Body of pancreas (tissue), 4 donors: ENCODE measurements around the gene MAP3K13. TPM values are rescaled to one million over a fixed set of nuclear protein-coding genes. Genes with fewer than 3 reads are reported as not detected.

Experiments
- ATAC-seq: fragments of 150-250 bp; one replicate; pipeline ENCODE4 v1.9.1; 2016
- DNase-seq, 4 donors: peaks; one replicate each; pipeline ENCODE4 v3.0.0-alpha.2; 2019
- H3K27ac ChIP-seq, 4 donors: fragments of 200-600 bp; sonication (generic); 1 replicate in 3 of 4; 2 replicates in 1 of 4; pipeline versions ENCODE4 v1.5.1 to v1.6.1; 2016 to 2019; ENCODE audit warnings: mild to moderate bottlenecking in 1 of 4, mixed read lengths in 1 of 4, moderate library complexity in 1 of 4
- H3K27me3 ChIP-seq, 2 donors: fragments of 200-600 bp; sonication (generic); one replicate each; pipeline ENCODE4 v1.6.0; 2016; ENCODE audit warnings: mild to moderate bottlenecking in 1 of 2
- H3K36me3 ChIP-seq, 2 donors: fragments of 200-600 bp; sonication (generic); replicated peaks in 1 of 2; 2 replicates each; pipeline ENCODE4 v1.5.1; 2016; ENCODE audit warnings: low read depth in 2 of 2; ENCODE audit not compliant: insufficient read depth in 1 of 2
- H3K4me1 ChIP-seq: fragments of 200-600 bp; sonication (generic); one replicate; pipeline ENCODE4 v1.6.0; 2016
- H3K4me3 ChIP-seq, 2 donors: fragments of 200-600 bp; sonication (generic); 1 replicate in 1 of 2; 2 replicates in 1 of 2; pipeline ENCODE4 v1.5.1; 2016 to 2019
- H3K9me3 ChIP-seq, 3 donors: fragments of 200-600 bp; sonication (generic); 1 replicate in 2 of 3; 2 replicates in 1 of 3; pipeline ENCODE4 v1.5.1; 2016
- CTCF ChIP-seq, 7 experiments: fragments of 450-650 bp in 4 of 7; fragments of 200-600 bp in 3 of 7; sonication (generic) in 3 of 7; IDR thresholded peaks; one replicate each; pipeline ENCODE4 v1.5.1; 2016 to 2019; ENCODE audit warnings: antibody characterized with exemption in 7 of 7
- POLR2A ChIP-seq, 3 donors: fragments of 450-650 bp; IDR thresholded peaks; one replicate each; pipeline ENCODE4 v1.6.1; 2016; ENCODE audit warnings: antibody characterized with exemption in 3 of 3, mild to moderate bottlenecking in 2 of 3
- WGBS, 2 donors: methylation state at CpG; one replicate each; pipeline ENCODE4 v1.1.5; 2017; 5-methylcytosine and 5-hydroxymethylcytosine counted together
- intact Hi-C: fragments of 100-400 bp; cut with DNase I; formaldehyde crosslinking; loops from one replicate; pipeline ENCODE4 v1.15.1; 2023
- total RNA-seq, 2 donors: library from RNA; depleted of rRNA; stranded (reverse); fragments of >200 nt; gene quantifications; one replicate each; pipeline ENCODE4 v1.1.0, GENCODE V29; 2016

MAP3K13 gene
- total RNA-seq, 2 donors from 2014 or later, result 20.0 to 27.4 TPM

- 4% methylated on average over 1 of the region's 1 CpG for WGBS, 2 donors
Measured at GRCh38 chr3:185318141-185318540, 44.8 kb upstream of the MAP3K13 start.

GRCh38 chr3:185319801-185320200 is 43.1 kb upstream of the MAP3K13 start:
- Histone ChIP-seq H3K27ac (no peak overlapping the region), H3K9me3 (no peaks in the 10 kb centered on the region), H3K4me1 (peaks cover 15% of the 10 kb centered on the region), H3K27me3 (no peaks in the 10 kb centered on the region), H3K36me3 (no peaks in the 10 kb centered on the region), H3K4me3 (no peak overlapping the region)
- no peak for ATAC-seq
- WGBS, 2 donors, result 93 to 95% methylated on average over 6 of the region's 6 CpGs
- DNase-seq, result no peak
- no peak for TF ChIP-seq POLR2A (IDR thresholded peaks at IDR 0.05)
- no peak for TF ChIP-seq CTCF (IDR thresholded peaks at IDR 0.05)
- intact Hi-C loops, result no loop called here

More at GRCh38 chr3:185318141-185318540, 44.8 kb upstream of the MAP3K13 start:
- Histone ChIP-seq H3K27me3 (no peaks in the 10 kb centered on the region), H3K36me3 (no peaks in the 10 kb centered on the region), H3K9me3 (no peaks in the 10 kb centered on the region), H3K4me3 (no peak overlapping the region), H3K27ac (peak overlapping the region in 3 of 4 donors; percentile 18 to 81 (median 81)), H3K4me1 (peaks cover 13% of the 10 kb centered on the region)
- TF ChIP-seq POLR2A (IDR thresholded peaks at IDR 0.05) (no peak), CTCF (IDR thresholded peaks at IDR 0.05) (no peak)
- peak; percentile 51 for ATAC-seq
- DNase-seq, result no peak
- intact Hi-C loops, result no loop called here

GRCh38 chr3:185320949-185321348 is 42.0 kb upstream of the MAP3K13 start:
- intact Hi-C loops, result no loop called here

GRCh38 chr3:185322101-185322719 is 40.7 kb upstream of the MAP3K13 start:
- H3K4me1 ChIP-seq, result peaks cover 25% of the 10 kb centered on the region
- H3K27me3 ChIP-seq, result no peaks in the 10 kb centered on the region
- TF ChIP-seq POLR2A (IDR thresholded peaks at IDR 0.05), result no peak
- TF ChIP-seq CTCF (IDR thresholded peaks at IDR 0.05), result no peak
- 86 to 89% methylated on average over 5 of the region's 5 CpGs for WGBS, 2 donors
- no peak for ATAC-seq
- H3K27ac ChIP-seq, result no peak overlapping the region
- no peak for DNase-seq
- no peak overlapping the region for H3K4me3 ChIP-seq
- H3K36me3 ChIP-seq, result no peaks in the 10 kb centered on the region
- H3K9me3 ChIP-seq, result no peaks in the 10 kb centered on the region
- intact Hi-C loops, result no loop called here

More at GRCh38 chr3:185320949-185321348, 42.0 kb upstream of the MAP3K13 start:
- DNase-seq (no peak), ATAC-seq (no peak)
- TF ChIP-seq CTCF (IDR thresholded peaks at IDR 0.05) (no peak), POLR2A (IDR thresholded peaks at IDR 0.05) (no peak)
- Histone ChIP-seq H3K27me3 (no peaks in the 10 kb centered on the region), H3K36me3 (no peaks in the 10 kb centered on the region), H3K27ac (no peak overlapping the region), H3K9me3 (no peaks in the 10 kb centered on the region), H3K4me3 (no peak overlapping the region), H3K4me1 (peaks cover 27% of the 10 kb centered on the region)
- 91% methylated on average over 10 of the region's 10 CpGs for WGBS, 2 donors
